Right lobe of liver (tissue), 4 donors: Measurements from ENCODE around the gene FBLN2.

ENCODE experiments used
- POLR2A ChIP-seq: fragments of 450-650 bp; IDR thresholded peaks from one replicate; pipeline ENCODE4 v1.6.1; 2017; ENCODE audit warnings: antibody characterized with exemption, mild to moderate bottlenecking
- TF ChIP-seq, protein P1 (sequence below), 4 donors: fragments of 200-600 bp in 3 of 4; fragments of 450-650 bp in 1 of 4; IDR thresholded peaks; one replicate each; pipeline versions ENCODE4 v1.5.1 to v1.8.0; 2016 to 2022; ENCODE audit warnings: antibody characterized with exemption in 4 of 4, mild to moderate bottlenecking in 2 of 4
- donor health status: DM: no; HTN: no; CAD: no.
- donor health status: DM: no; HTN: no; CAD: no.
- donor health status: DM: no; HTN: yes; CAD: no.

DNA sequence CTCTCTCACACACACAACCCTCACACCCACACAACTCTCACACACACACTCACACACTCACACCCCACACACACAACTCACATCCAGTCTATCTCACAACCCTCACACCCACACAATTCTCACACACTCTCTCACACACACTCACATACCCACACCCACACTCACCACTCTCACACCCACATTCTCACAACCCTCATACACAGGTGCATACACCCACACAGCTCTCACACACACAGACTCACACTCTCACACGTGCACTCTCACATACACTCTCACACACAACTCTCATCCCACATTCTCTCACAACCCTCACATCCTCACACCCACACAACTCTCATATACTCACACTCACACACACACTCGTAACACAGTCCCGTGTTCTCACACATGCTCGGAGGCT is 134.4 kb downstream of the FBLN2 start:
- no peak for TF ChIP-seq POLR2A
- TF ChIP-seq, protein P1, sequence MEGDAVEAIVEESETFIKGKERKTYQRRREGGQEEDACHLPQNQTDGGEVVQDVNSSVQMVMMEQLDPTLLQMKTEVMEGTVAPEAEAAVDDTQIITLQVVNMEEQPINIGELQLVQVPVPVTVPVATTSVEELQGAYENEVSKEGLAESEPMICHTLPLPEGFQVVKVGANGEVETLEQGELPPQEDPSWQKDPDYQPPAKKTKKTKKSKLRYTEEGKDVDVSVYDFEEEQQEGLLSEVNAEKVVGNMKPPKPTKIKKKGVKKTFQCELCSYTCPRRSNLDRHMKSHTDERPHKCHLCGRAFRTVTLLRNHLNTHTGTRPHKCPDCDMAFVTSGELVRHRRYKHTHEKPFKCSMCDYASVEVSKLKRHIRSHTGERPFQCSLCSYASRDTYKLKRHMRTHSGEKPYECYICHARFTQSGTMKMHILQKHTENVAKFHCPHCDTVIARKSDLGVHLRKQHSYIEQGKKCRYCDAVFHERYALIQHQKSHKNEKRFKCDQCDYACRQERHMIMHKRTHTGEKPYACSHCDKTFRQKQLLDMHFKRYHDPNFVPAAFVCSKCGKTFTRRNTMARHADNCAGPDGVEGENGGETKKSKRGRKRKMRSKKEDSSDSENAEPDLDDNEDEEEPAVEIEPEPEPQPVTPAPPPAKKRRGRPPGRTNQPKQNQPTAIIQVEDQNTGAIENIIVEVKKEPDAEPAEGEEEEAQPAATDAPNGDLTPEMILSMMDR (IDR thresholded peaks at IDR 0.05): no peak
